Skeletal muscle tissue (tissue), 4 donors: ENCODE data around the gene C1orf35. TPM values are rescaled to one million over a fixed set of nuclear protein-coding genes. Genes with fewer than 3 reads are reported as not detected.

Source experiments
- H3K27ac ChIP-seq: one replicate; pipeline ENCODE4 v1.7.0; 2013; ENCODE audit warnings: mild to moderate bottlenecking, low read depth, low read length, inconsistent platforms
- H3K27me3 ChIP-seq, 3 donors: one replicate each; pipeline ENCODE4 v1.7.0; 2013; ENCODE audit warnings: low read length in 3 of 3; ENCODE audit not compliant: control insufficient read depth in 3 of 3, insufficient read depth in 3 of 3
- H3K36me3 ChIP-seq, 3 donors: one replicate each; pipeline ENCODE4 v1.7.0; 2013; ENCODE audit warnings: low read length in 3 of 3; ENCODE audit not compliant: control insufficient read depth in 3 of 3, insufficient read depth in 3 of 3
- H3K4me1 ChIP-seq, 3 donors: one replicate each; pipeline ENCODE4 v1.7.0; 2013; ENCODE audit warnings: low read length in 3 of 3, mild to moderate bottlenecking in 3 of 3; ENCODE audit not compliant: control insufficient read depth in 3 of 3, insufficient read depth in 3 of 3
- H3K4me3 ChIP-seq, 3 donors: one replicate each; pipeline ENCODE4 v1.7.0; 2013; ENCODE audit warnings: low read length in 3 of 3
- H3K9ac ChIP-seq, 3 donors: one replicate each; pipeline ENCODE4 v1.7.0; 2013; ENCODE audit warnings: low read length in 3 of 3, mild to moderate bottlenecking in 3 of 3, moderate library complexity in 2 of 3, low read depth in 1 of 3
- H3K9me3 ChIP-seq, 3 donors: one replicate each; pipeline ENCODE4 v1.7.0; 2013; ENCODE audit warnings: low read length in 3 of 3; ENCODE audit not compliant: control insufficient read depth in 3 of 3
- total RNA-seq: library from RNA; depleted of rRNA; stranded (reverse); fragments of >200 nt; gene quantifications from one replicate; pipeline ENCODE4 v1.2.3, GENCODE V29; 2014
- donor health status: Osteomylitis.

C1orf35 gene
- total RNA-seq, 1 donor from 2014 or later, result 4.7 TPM

DNA sequence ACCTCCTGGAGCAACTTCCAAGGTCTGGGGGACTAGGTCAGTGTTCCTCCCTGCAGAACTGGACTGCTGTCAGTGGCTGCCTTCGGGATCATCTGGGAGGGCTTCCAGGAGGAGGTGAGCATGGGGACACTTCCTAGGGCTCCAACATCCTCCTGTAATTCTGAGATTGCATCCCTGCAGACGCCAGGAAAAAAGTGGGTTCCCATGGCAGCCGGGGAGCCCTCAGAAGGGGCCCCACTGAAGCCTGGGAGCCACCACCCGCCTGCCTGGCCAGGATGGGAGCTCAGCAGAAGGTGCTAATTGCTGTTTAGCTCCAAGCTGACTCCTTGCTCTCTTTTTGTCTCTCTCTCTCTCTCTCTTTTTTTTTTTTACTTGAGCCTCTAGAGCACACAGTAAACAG lies 36.7 kb downstream of the C1orf35 start:
- Histone ChIP-seq H3K27ac (no peak overlapping the region), H3K4me3 (no peak overlapping the region), H3K36me3 (no peaks in the 10 kb centered on the region), H3K9me3 (no peaks in the 10 kb centered on the region), H3K9ac (no peak overlapping the region), H3K27me3 (peaks cover 75 to 84% (median 82%) of the 10 kb centered on the region in 3 donors), H3K4me1 (no peaks in the 10 kb centered on the region)

- peaks cover 76 to 88% (median 83%) of the 10 kb centered on the region in 3 donors for H3K27me3 ChIP-seq
- H3K4me3 ChIP-seq, result no peak overlapping the region
- H3K9me3 ChIP-seq, result no peaks in the 10 kb centered on the region
- no peak overlapping the region for H3K9ac ChIP-seq
- no peak overlapping the region for H3K27ac ChIP-seq
- H3K36me3 ChIP-seq, result no peaks in the 10 kb centered on the region
- H3K4me1 ChIP-seq, result peaks cover 0 to 3% (median 0%) of the 10 kb centered on the region in 3 donors
These were observed 37.4 kb downstream of the C1orf35 start for GRCh38 chr1:228065543-228066347.

GRCh38 chr1:228064741-228065542 lies 38.2 kb downstream of the C1orf35 start:
- Histone ChIP-seq H3K27ac (no peak overlapping the region), H3K4me3 (no peak overlapping the region), H3K9ac (no peak overlapping the region), H3K27me3 (peaks cover 82 to 93% (median 87%) of the 10 kb centered on the region in 3 donors), H3K9me3 (no peaks in the 10 kb centered on the region), H3K4me1 (peaks cover 0 to 5% (median 4%) of the 10 kb centered on the region in 3 donors), H3K36me3 (no peaks in the 10 kb centered on the region)

DNA sequence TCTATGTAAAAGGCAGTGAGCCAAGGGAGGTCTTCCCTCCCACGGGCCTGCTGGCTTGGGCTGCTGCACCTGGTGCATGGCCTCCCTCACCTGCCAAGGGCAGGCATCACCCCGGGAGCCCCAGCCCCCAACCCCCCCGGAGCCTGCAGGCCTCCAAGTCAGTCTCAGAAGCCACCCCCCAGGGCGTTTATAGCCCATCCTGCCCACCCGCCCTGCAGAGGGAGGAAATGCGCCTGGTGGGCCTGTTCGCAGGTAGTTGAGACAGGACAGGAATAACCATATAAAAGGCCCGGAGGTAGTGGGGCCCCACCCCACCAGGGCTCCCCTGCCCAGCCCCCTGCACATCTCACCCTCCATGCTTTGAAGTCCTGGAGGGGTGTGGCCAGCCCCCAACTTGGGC lies 38.8 kb downstream of the C1orf35 start:
- no peak overlapping the region for H3K9ac ChIP-seq
- no peak overlapping the region for H3K27ac ChIP-seq
- H3K36me3 ChIP-seq, result no peaks in the 10 kb centered on the region
- no peak overlapping the region for H3K4me3 ChIP-seq
- peaks cover 84 to 94% (median 90%) of the 10 kb centered on the region in 3 donors for H3K27me3 ChIP-seq
- peaks cover 0 to 6% (median 5%) of the 10 kb centered on the region in 3 donors for H3K4me1 ChIP-seq
- H3K9me3 ChIP-seq, result no peaks in the 10 kb centered on the region

- no peak overlapping the region for H3K27ac ChIP-seq
- H3K4me1 ChIP-seq, result peaks cover 0 to 6% (median 5%) of the 10 kb centered on the region in 3 donors
- no peaks in the 10 kb centered on the region for H3K36me3 ChIP-seq
- H3K27me3 ChIP-seq, result peaks cover 89 to 95% (median 91%) of the 10 kb centered on the region in 3 donors
- no peak overlapping the region for H3K9ac ChIP-seq
- H3K9me3 ChIP-seq, result no peaks in the 10 kb centered on the region
- no peak overlapping the region for H3K4me3 ChIP-seq
These were observed 39.6 kb downstream of the C1orf35 start for GRCh38 chr1:228063251-228064191.

- Histone ChIP-seq H3K4me1 (peaks cover 0 to 6% (median 5%) of the 10 kb centered on the region in 3 donors), H3K4me3 (no peak overlapping the region), H3K9me3 (peaks cover 0 to 2% (median 0%) of the 10 kb centered on the region in 3 donors), H3K27ac (no peak overlapping the region), H3K27me3 (peaks cover 89 to 93% (median 91%) of the 10 kb centered on the region in 3 donors), H3K9ac (no peak overlapping the region), H3K36me3 (no peaks in the 10 kb centered on the region)
These were observed 40.3 kb downstream of the C1orf35 start for GRCh38 chr1:228062812-228063211.

DNA sequence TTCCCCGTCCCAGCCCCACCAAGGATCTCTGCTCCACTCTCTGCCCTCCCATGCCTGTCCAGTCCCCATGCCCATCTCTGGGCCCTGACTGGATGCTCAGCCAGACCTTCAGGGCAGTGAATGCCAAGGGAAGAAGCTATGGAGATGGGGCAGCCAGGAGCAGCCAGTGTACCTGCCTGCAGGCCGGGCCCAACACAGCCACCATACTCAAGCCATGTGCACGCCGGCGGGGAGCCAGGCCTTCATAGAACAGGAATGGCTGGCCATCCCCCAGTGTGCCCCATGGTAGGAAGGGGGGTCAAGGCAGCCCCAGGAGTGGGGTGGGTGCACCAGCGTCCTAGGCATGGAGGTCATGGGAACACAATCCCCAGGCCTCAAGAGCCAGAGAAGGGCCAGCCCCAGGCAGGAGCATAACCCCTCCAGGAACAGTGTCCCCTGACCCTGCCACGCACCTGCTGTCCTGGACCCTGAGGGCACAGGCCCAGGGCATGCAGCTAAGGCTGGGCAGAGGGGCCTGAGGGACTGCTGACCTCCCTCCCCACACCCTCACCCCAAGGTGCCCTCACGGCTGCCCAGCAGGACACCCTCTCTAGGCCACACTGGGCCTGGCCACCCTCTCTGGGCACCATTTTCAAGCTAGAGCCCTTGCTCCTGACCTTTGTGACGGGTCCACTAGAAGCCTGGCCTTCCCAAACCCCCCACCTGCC lies 40.9 kb downstream of the C1orf35 start:
- H3K36me3 ChIP-seq, result no peaks in the 10 kb centered on the region
- H3K27ac ChIP-seq, result no peak overlapping the region
- no peak overlapping the region for H3K9ac ChIP-seq
- H3K9me3 ChIP-seq, result peaks cover 0 to 2% (median 0%) of the 10 kb centered on the region in 3 donors
- H3K4me3 ChIP-seq, result no peak overlapping the region
- H3K4me1 ChIP-seq, result peaks cover 0 to 6% (median 5%) of the 10 kb centered on the region in 3 donors
- peaks cover 85 to 87% (median 86%) of the 10 kb centered on the region in 3 donors for H3K27me3 ChIP-seq

- Histone ChIP-seq H3K4me3 (no peak overlapping the region), H3K9ac (no peak overlapping the region), H3K27ac (no peak overlapping the region), H3K27me3 (peaks cover 78 to 80% (median 79%) of the 10 kb centered on the region in 3 donors), H3K36me3 (no peaks in the 10 kb centered on the region), H3K4me1 (peaks cover 0 to 6% (median 5%) of the 10 kb centered on the region in 3 donors), H3K9me3 (peaks cover 0 to 2% (median 0%) of the 10 kb centered on the region in 3 donors)
These were observed 41.6 kb downstream of the C1orf35 start for GRCh38 chr1:228061411-228062084.
